Measurements from ENCODE around the gene ADH5.

DNA sequence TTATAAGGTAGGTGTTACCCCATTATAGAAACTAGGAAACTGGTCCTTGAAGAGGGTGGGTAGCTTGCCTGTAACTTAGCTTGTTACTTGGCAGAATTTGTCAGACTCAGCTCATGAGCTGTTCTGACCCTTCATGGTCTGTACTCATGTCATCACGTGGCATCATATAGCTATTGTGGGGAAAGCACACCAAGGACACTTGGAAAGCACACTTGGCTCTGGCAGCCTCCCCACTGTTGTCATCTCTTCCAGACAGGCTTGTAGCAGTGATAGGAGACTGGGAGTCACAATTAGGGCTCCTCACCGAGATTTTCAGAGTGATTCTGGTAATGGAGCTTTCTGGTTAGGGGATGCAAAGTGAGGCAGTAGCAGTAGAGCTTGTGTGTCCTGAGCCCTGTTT is 30.4 kb downstream of the ADH5 start:
- TF ChIP-seq NBN (IDR thresholded peaks at IDR 0.05) = no peak
- no peak for TF ChIP-seq ESRRA (IDR thresholded peaks at IDR 0.05; ENCODE audit: low read length)
- TF ChIP-seq, protein P1, sequence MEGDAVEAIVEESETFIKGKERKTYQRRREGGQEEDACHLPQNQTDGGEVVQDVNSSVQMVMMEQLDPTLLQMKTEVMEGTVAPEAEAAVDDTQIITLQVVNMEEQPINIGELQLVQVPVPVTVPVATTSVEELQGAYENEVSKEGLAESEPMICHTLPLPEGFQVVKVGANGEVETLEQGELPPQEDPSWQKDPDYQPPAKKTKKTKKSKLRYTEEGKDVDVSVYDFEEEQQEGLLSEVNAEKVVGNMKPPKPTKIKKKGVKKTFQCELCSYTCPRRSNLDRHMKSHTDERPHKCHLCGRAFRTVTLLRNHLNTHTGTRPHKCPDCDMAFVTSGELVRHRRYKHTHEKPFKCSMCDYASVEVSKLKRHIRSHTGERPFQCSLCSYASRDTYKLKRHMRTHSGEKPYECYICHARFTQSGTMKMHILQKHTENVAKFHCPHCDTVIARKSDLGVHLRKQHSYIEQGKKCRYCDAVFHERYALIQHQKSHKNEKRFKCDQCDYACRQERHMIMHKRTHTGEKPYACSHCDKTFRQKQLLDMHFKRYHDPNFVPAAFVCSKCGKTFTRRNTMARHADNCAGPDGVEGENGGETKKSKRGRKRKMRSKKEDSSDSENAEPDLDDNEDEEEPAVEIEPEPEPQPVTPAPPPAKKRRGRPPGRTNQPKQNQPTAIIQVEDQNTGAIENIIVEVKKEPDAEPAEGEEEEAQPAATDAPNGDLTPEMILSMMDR (IDR thresholded peaks at IDR 0.05 in 2 of 3, conservative IDR thresholded peaks at IDR 0.05 in 1 of 3; ENCODE audit: control insufficient read depth in 2 of 3, extremely low read depth in 1 of 3, insufficient read depth in 1 of 3, low read depth in 3 of 3, low read length in 3 of 3) = no peak
- no peak for TF ChIP-seq KDM1A (IDR thresholded peaks at IDR 0.05; ENCODE audit: borderline replicate concordance)
- TF ChIP-seq SP1 (IDR thresholded peaks at IDR 0.05; ENCODE audit: low read depth, low read length) = no peak
- TF ChIP-seq STAT3 (IDR thresholded peaks at IDR 0.05; ENCODE audit: low read depth, low read length) = no peak
- no peak for TF ChIP-seq TAF1 (IDR thresholded peaks at IDR 0.05; ENCODE audit: borderline replicate concordance, low read depth, low read length)

Measured in GM12878 (cell line).